Measurements from ENCODE around the gene MRGPRG. TPM values are rescaled to one million over a fixed set of nuclear protein-coding genes. Genes with fewer than 3 reads are reported as not detected.

MRGPRG gene
- total and polyA plus RNA-seq, 9 of the 15 experiments (the other 6 are each of a cell fraction or from before 2014, with no cell fraction given), result not detected

DNA sequence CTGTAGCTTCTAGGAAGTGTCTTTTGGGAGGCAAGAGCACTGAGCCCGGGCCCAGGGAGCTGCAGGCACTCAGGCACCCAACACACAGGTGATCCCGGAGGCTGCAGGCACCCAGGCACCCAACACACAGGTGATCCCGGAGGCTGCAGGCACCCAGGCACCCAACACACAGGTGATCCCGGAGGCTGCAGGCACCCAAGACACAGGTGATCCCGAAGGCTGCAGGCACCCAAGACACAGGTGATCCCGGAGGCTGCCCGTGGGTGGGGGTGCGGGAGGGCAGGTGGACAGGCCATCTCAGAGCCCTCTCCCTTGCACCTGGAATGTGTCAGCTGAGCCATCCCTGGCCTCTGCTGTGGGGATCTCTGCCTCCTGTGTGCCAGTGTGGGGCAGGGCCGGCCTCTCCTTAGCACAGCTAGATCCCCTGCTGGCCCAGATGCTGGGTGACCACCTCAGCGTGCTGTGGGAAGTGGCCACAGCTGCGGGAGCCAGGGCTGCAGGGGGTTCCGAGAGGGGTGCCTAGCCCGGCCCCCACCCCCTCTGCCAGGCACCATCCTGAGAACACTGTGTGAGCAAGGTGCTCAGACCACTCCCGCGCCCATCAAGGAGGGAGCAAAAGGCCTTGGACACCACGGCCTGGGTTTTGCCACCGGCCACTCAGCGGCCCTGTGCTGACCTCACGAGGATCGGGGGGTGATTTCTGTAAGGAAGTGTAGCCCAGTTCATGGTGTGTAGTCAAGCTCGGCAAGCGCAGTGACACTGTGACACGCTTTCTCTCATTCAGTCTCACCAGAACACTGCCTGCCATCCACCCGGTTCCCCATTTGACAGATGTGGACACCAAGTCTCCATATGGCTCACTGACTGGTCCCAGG, 14.2 kb downstream of the MRGPRG start (continued):
- TF ChIP-seq, protein P1, sequence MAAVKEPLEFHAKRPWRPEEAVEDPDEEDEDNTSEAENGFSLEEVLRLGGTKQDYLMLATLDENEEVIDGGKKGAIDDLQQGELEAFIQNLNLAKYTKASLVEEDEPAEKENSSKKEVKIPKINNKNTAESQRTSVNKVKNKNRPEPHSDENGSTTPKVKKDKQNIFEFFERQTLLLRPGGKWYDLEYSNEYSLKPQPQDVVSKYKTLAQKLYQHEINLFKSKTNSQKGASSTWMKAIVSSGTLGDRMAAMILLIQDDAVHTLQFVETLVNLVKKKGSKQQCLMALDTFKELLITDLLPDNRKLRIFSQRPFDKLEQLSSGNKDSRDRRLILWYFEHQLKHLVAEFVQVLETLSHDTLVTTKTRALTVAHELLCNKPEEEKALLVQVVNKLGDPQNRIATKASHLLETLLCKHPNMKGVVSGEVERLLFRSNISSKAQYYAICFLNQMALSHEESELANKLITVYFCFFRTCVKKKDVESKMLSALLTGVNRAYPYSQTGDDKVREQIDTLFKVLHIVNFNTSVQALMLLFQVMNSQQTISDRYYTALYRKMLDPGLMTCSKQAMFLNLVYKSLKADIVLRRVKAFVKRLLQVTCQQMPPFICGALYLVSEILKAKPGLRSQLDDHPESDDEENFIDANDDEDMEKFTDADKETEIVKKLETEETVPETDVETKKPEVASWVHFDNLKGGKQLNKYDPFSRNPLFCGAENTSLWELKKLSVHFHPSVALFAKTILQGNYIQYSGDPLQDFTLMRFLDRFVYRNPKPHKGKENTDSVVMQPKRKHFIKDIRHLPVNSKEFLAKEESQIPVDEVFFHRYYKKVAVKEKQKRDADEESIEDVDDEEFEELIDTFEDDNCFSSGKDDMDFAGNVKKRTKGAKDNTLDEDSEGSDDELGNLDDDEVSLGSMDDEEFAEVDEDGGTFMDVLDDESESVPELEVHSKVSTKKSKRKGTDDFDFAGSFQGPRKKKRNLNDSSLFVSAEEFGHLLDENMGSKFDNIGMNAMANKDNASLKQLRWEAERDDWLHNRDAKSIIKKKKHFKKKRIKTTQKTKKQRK (IDR thresholded peaks at IDR 0.05; ENCODE audit: borderline replicate concordance, low read depth, low read length), result no peak
- TF ChIP-seq ELF4 (CRISPR knock-in tag; IDR thresholded peaks at IDR 0.05), result no peak
- no peak for TF ChIP-seq NFATC3 (IDR thresholded peaks at IDR 0.05)
- no peak for TF ChIP-seq NONO (IDR thresholded peaks at IDR 0.05; ENCODE audit: low read depth in 2 of 2, low read length in 1 of 2)
- TF ChIP-seq HDAC6 (IDR thresholded peaks at IDR 0.05; ENCODE audit: low read depth, low read length), result no peak
- no peak for TF ChIP-seq ZNF24 (IDR thresholded peaks at IDR 0.05)
- no peak for TF ChIP-seq ILK (tag; IDR thresholded peaks at IDR 0.05; ENCODE audit: borderline replicate concordance, low read depth)
- TF ChIP-seq MTF1 (CRISPR knock-in tag; IDR thresholded peaks at IDR 0.05; ENCODE audit: borderline replicate concordance), result no peak
- TF ChIP-seq BCL6 (CRISPR knock-in tag; IDR thresholded peaks at IDR 0.05), result no peak
- TF ChIP-seq ILF3 (IDR thresholded peaks at IDR 0.05; ENCODE audit: borderline replicate concordance), result no peak
- no peak for TF ChIP-seq RFX5 (IDR thresholded peaks at IDR 0.05; ENCODE audit: low read depth, low read length)

Data from K562 (cell line).